Endodermal cell (in vitro differentiated cells): ENCODE measurements around the gene SRSF2. TPM values are rescaled to one million over a fixed set of nuclear protein-coding genes. Genes with fewer than 3 reads are reported as not detected.

ENCODE experiments used
- DNase-seq: peaks from one replicate; pipeline ENCODE4 v3.0.0-alpha.2; 2017
- H3K27ac ChIP-seq: 2 replicates; pipeline ENCODE4 v1.5.1; 2013; ENCODE audit warnings: mild to moderate bottlenecking, low read depth, low read length, moderate library complexity
- H3K27me3 ChIP-seq: 2 replicates; pipeline ENCODE4 v1.6.1; 2013; ENCODE audit warnings: mild to moderate bottlenecking, low read length, moderate library complexity; ENCODE audit not compliant: insufficient read depth, control insufficient read depth, poor library complexity, severe bottlenecking
- H3K36me3 ChIP-seq: 2 replicates; pipeline ENCODE4 v1.7.0; 2013; ENCODE audit warnings: mild to moderate bottlenecking, low read length, moderate library complexity; ENCODE audit not compliant: control insufficient read depth, insufficient read depth
- H3K4me1 ChIP-seq: one replicate; pipeline ENCODE4 v1.7.0; 2013; ENCODE audit warnings: low read length; ENCODE audit not compliant: control insufficient read depth, insufficient read depth
- H3K4me3 ChIP-seq: 2 replicates; pipeline ENCODE4 v1.5.1; 2013; ENCODE audit warnings: mild to moderate bottlenecking, low read length, moderate library complexity
- H3K9ac ChIP-seq: 2 replicates; pipeline ENCODE4 v1.6.1; 2013; ENCODE audit warnings: mild to moderate bottlenecking, low read length, moderate library complexity; ENCODE audit not compliant: poor library complexity, severe bottlenecking; ENCODE audit errors: extremely low read depth
- H3K9me3 ChIP-seq: 2 replicates; pipeline ENCODE4 v1.6.1; 2013; ENCODE audit warnings: mild to moderate bottlenecking, low read length, moderate library complexity; ENCODE audit not compliant: control insufficient read depth
- H3K27ac Mint-ChIP-seq: 2 replicates; pipeline ENCODE4 v1.8.0; 2020; ENCODE audit warnings: mixed read lengths
- H3K27me3 Mint-ChIP-seq: 2 replicates; pipeline ENCODE4 v1.8.0; 2021; ENCODE audit warnings: mild to moderate bottlenecking, mixed read lengths; ENCODE audit not compliant: insufficient read depth
- H3K36me3 Mint-ChIP-seq: 2 replicates; pipeline ENCODE4 v1.8.0; 2020; ENCODE audit warnings: low read depth, mixed read lengths
- H3K4me1 Mint-ChIP-seq: 2 replicates; pipeline ENCODE4 v1.8.0; 2020; ENCODE audit warnings: mixed read lengths
- H3K4me3 Mint-ChIP-seq: 2 replicates; pipeline ENCODE4 v1.8.0; 2020; ENCODE audit warnings: mild to moderate bottlenecking, moderate library complexity, mixed read lengths
- H3K9me3 Mint-ChIP-seq: 2 replicates; pipeline ENCODE4 v1.8.0; 2020; ENCODE audit warnings: mild to moderate bottlenecking, mixed read lengths
- WGBS, 2 experiments: methylation state at CpG; one replicate each; pipeline versions ENCODE4 v1.1.5 to v1.1.7; 2013; ENCODE audit warnings: missing lambda C conversion rate in 2 of 2, mixed read lengths in 1 of 2; ENCODE audit not compliant: insufficient coverage in 1 of 2, insufficient read length in 1 of 2; 5-methylcytosine and 5-hydroxymethylcytosine counted together
- total RNA-seq, 2 donors: library from RNA; stranded (reverse); fragmentation: NEBNext Ultra II Directional in 1 of 2; extraction: Animal tissue kit (Norgen Biotek cat#: 25700) in 1 of 2; gene quantifications; 2 replicates in 1 of 2; 3 replicates in 1 of 2; pipeline ENCODE4 v1.2.1, GENCODE V29; 2021
- TF ChIP-seq, protein P1 (sequence below): fragments of 200-600 bp; sonication (generic); conservative IDR thresholded peaks from 2 replicates; pipeline ENCODE4 v1.5.0; 2021; ENCODE audit warnings: antibody characterized with exemption, mild to moderate bottlenecking

The SRSF2 gene
- total RNA-seq, 2 donors from 2014 or later = 255 to 307 TPM

DNA sequence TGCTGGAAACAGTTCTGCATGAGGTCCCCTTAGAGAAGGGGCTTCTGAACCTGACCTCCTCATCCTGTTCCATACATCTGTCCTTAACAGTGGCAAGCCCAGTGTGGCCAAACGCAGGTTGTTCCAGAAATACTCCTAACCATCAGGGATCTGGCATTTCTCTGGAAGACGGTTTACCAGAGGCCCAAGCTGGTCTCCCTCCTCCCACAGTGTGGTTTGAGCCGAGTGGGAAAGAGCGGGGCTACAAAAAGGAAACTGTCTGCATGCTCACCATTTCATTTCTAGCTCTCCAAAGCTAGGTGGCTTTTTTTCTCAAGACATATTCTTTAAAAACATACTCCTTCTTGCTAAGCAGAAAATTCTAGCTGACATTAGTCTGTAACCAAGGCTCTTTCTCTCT lies 32.3 kb downstream of the SRSF2 start:
- Mint-ChIP-seq H3K9me3 (no peaks in the 10 kb centered on the region), H3K27ac (no peak overlapping the region), H3K4me1 (peaks cover 40% of the 10 kb centered on the region), H3K27me3 (peaks cover 7% of the 10 kb centered on the region), H3K4me3 (no peak overlapping the region), H3K36me3 (peaks cover 2% of the 10 kb centered on the region)
- H3K4me3 ChIP-seq = no peak overlapping the region
- peaks cover 12% of the 10 kb centered on the region for H3K4me1 ChIP-seq
- no peaks in the 10 kb centered on the region for H3K36me3 ChIP-seq
- 93% methylated on average over 3 to 4 of the region's 4 CpGs for WGBS, 2 experiments
- peak; percentile 37 for DNase-seq
- H3K27me3 ChIP-seq = no peaks in the 10 kb centered on the region
- no peak overlapping the region for H3K27ac ChIP-seq
- H3K9me3 ChIP-seq = peaks cover 4% of the 10 kb centered on the region
- TF ChIP-seq, protein P1, sequence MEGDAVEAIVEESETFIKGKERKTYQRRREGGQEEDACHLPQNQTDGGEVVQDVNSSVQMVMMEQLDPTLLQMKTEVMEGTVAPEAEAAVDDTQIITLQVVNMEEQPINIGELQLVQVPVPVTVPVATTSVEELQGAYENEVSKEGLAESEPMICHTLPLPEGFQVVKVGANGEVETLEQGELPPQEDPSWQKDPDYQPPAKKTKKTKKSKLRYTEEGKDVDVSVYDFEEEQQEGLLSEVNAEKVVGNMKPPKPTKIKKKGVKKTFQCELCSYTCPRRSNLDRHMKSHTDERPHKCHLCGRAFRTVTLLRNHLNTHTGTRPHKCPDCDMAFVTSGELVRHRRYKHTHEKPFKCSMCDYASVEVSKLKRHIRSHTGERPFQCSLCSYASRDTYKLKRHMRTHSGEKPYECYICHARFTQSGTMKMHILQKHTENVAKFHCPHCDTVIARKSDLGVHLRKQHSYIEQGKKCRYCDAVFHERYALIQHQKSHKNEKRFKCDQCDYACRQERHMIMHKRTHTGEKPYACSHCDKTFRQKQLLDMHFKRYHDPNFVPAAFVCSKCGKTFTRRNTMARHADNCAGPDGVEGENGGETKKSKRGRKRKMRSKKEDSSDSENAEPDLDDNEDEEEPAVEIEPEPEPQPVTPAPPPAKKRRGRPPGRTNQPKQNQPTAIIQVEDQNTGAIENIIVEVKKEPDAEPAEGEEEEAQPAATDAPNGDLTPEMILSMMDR = no peak
- no peak overlapping the region for H3K9ac ChIP-seq

DNA sequence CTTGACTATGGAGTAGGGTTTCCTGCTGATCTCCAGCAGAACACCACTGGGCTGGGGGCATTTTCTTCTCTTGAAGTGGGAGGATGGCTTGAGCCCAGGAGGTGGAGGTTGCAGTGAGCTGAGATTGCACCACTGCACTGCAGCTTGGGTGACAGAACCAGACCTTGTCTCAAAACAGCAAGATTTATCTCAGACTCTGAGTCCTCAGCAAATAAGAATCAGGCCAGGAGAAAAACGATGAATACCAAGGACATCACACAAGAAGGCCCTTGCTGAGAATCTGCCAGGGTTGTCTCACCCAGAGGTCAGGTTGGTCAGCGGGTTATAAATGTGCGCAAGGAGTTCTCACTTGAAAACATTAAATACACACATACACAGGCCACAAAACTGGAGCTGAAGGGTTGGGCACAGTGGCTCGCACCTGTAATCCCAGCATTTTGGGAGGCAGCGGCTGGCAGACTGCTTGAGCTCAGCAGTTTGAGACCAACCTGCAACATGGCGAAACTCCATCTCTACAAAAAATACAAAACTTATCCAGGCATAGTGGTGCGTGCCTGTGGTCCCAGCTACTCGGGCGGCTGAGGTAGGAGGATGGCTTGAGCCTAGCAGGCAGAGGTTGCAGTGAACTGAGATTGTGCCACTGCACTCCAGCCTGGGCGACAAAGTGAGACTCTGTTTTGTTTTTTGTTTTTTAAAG lies 34.0 kb downstream of the SRSF2 start:
- H3K27ac Mint-ChIP-seq = no peak overlapping the region
- Histone ChIP-seq H3K4me3 (no peak overlapping the region), H3K9me3 (peaks cover 4% of the 10 kb centered on the region), H3K36me3 (no peaks in the 10 kb centered on the region), H3K27ac (no peak overlapping the region), H3K27me3 (no peaks in the 10 kb centered on the region), H3K9ac (no peak overlapping the region), H3K4me1 (no peaks in the 10 kb centered on the region)
- WGBS, 2 experiments = 97 to 100% methylated on average over 8 to 10 of the region's 10 CpGs
- H3K4me1 Mint-ChIP-seq = peaks cover 22% of the 10 kb centered on the region
- H3K36me3 Mint-ChIP-seq = peaks cover 2% of the 10 kb centered on the region
- H3K27me3 Mint-ChIP-seq = no peaks in the 10 kb centered on the region
- H3K4me3 Mint-ChIP-seq = no peak overlapping the region
- no peak for DNase-seq
- TF ChIP-seq, protein P1 = no peak
- no peaks in the 10 kb centered on the region for H3K9me3 Mint-ChIP-seq

DNA sequence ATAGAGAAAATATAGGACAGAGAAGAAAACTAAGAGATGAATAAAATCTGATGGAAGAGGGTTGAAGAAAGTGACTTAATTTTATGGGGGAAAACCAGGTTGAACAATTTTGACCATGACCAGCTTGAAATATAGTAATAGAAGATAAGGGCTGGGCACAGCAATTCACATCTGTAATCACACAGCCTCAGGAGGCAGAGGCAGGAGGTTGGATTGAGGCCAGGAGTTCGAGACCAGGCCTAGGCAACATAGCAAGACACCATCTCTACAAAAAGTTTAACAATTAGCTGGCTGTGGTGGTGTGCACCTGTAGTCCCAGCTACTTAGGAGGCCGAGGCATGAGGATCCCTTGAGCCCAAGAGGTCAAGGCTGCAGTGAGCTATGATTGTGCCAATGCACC lies 35.1 kb downstream of the SRSF2 start:
- no peak for DNase-seq
- H3K27ac Mint-ChIP-seq = peak overlapping the region; percentile 50
- no peaks in the 10 kb centered on the region for H3K36me3 Mint-ChIP-seq
- H3K27me3 ChIP-seq = no peaks in the 10 kb centered on the region
- no peaks in the 10 kb centered on the region for H3K9me3 Mint-ChIP-seq
- no peak overlapping the region for H3K27ac ChIP-seq
- no peaks in the 10 kb centered on the region for H3K27me3 Mint-ChIP-seq
- H3K4me3 ChIP-seq = no peak overlapping the region
- H3K4me1 ChIP-seq = peaks cover 6% of the 10 kb centered on the region
- H3K36me3 ChIP-seq = no peaks in the 10 kb centered on the region
- no peak overlapping the region for H3K9ac ChIP-seq
- WGBS, 2 experiments = 0% methylated on average over 1 of the region's 2 CpGs; no CpG with 5 or more reads in 1 of the 2 experiments
- H3K9me3 ChIP-seq = peaks cover 4% of the 10 kb centered on the region
- no peak overlapping the region for H3K4me3 Mint-ChIP-seq
- peaks cover 26% of the 10 kb centered on the region for H3K4me1 Mint-ChIP-seq
- TF ChIP-seq, protein P1 = no peak
